GM12875 (cell line): ENCODE data around the gene MGMT.

ENCODE experiments used
- H3K4me3 ChIP-seq: one replicate; pipeline ENCODE4 v1.5.1; 2011; ENCODE audit warnings: low read depth, low read length, control low read depth
- TF ChIP-seq, protein P1 (sequence below): IDR thresholded peaks from 2 replicates; pipeline ENCODE4 v1.5.1; 2011; ENCODE audit warnings: low read depth, mild to moderate bottlenecking, control low read depth, inconsistent platforms, low read length, moderate library complexity, borderline replicate concordance; ENCODE audit not compliant: insufficient read depth

The MGMT gene

DNA sequence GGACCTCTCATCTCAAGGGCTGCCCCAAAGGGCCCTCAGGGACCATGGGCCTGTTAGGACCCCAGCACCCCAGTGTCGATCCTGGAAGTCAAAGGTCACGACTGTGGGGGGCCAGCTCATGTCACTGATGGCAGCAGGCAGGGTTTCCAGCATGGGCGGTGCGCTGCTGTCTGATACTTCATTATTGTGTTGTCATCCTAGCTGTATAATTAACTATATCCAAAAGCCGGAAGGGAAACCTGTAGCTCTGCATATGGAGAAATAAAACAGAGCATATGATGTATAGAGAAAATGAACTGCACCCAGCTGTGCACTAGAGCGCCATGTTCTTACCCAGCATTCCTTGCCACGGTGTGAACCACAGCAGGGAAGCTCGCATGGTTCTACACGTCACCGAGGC, 300.7 kb downstream of the MGMT start:
- TF ChIP-seq, protein P1, sequence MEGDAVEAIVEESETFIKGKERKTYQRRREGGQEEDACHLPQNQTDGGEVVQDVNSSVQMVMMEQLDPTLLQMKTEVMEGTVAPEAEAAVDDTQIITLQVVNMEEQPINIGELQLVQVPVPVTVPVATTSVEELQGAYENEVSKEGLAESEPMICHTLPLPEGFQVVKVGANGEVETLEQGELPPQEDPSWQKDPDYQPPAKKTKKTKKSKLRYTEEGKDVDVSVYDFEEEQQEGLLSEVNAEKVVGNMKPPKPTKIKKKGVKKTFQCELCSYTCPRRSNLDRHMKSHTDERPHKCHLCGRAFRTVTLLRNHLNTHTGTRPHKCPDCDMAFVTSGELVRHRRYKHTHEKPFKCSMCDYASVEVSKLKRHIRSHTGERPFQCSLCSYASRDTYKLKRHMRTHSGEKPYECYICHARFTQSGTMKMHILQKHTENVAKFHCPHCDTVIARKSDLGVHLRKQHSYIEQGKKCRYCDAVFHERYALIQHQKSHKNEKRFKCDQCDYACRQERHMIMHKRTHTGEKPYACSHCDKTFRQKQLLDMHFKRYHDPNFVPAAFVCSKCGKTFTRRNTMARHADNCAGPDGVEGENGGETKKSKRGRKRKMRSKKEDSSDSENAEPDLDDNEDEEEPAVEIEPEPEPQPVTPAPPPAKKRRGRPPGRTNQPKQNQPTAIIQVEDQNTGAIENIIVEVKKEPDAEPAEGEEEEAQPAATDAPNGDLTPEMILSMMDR, result no peak
- H3K4me3 ChIP-seq, result no peak overlapping the region

DNA sequence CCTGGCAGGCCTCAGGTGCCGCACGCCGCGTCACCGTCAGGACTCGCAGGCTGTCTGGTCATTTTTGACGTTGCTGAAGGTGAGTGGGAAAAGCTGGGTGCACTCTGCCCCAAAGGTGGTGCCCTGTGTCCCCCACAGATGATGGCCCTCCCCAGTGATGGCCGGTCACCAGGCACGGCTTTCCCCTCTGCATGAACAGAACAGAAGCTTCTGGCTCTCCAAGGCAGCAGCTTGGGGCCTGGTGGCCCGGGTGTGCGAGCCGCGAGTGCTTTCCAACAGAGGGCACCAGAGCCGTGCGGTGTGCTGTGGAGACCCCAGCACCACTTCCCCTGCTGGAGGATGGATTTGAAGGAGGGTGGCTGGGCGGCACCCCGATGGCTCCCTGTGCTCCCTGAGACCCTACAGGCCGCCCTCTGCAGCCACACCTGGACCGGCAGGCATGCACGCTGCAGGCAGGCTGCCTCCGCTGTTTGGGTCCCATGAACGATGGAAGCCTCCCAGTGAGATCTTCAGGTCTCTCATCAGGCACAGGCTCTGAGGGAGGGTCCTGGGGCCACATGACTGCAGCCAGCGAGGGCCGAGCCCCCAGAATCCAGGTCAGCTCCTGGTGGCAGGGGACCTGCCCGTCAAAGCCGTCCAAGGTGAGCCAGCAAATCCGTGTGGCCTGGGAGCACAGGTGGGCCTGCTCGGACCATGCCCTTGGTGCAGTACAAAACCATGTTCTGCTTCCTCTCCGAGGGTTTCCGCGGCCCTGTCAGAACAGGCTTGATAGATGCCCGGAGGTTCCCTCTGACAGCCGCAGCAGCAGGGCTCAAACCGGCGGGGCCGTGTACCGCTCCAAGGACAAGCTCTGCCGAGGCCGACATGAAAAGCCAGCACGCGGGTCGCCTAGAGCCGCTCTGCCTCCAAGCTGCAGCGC, 301.7 kb downstream of the MGMT start:
- H3K4me3 ChIP-seq, result no peak overlapping the region
- TF ChIP-seq, protein P1, result no peak

DNA sequence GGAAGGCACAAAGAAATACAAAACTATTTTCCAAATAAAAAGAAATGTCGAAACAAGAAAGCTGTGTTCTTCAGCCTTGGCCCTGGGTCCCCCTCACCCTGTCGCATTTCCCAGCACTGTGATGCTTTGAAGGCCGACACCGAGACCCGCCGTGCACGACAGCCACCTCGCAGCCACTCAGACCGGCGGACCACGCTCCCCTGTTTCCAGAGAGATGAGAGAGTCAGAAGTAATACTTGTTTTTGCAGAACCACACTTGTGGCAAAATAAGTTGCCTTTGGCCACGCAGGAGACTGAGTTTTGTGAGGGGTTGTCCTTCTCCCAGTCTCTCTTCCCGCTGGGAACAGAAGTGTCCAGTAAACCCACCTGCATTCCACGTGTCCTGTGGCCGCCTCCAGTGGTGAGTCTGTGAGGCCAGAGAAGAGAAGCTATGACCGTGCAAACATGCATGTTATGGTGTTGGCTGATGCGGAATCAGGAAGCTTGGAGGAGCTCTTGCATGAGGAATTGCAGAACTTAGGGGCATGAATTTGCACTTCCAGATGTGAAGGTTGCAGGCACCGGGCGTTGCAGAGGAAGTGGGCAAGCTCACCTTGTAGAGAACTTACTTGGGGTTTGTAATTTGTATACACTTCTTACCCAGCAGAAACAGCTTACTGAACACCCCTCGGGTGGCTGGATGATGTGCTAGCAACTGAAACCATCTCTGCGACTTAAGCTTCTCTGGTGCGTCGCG, 302.5 kb downstream of the MGMT start:
- no peak overlapping the region for H3K4me3 ChIP-seq
- TF ChIP-seq, protein P1, result no peak

DNA sequence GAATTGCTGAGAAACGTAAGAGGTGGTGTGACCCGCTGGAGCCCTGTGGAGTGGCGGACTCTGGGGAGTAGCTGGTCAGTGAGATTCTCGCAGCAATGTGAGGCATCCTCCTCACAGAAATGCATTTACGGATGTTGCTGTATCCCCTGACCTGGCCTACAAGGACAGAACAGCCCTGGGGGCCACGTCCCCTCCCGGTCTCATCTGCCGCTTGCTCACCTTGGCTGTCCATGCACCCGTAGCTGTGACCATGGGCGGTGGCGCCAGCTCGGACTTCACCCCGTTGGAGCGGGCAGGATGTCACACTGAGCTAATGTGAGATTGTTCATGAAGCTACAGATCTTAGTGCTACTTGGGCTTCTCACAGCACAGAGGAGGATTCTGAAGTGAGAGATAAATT, 303.2 kb downstream of the MGMT start:
- TF ChIP-seq, protein P1, result no peak
- H3K4me3 ChIP-seq, result no peak overlapping the region

DNA sequence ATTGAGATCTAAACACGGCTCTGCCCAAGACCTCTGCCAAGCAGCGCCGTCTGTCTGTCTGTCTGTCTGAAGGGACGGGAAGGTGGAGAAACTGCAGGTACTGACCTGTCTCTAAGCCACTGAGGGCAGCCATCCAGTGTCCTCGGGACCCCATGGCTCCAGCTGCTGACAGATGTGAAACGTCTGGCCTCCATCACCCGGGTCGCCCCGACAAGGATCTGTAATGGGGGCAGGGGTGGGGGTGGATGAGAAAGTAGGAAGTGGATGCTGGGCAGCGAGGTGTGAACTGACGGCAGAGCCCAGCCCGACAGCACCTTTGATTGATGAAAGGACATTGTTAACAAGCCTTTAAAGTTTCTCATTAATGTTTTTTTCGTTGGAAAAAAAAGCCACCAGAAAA, 304.0 kb downstream of the MGMT start:
- no peak overlapping the region for H3K4me3 ChIP-seq
- TF ChIP-seq, protein P1, result no peak

DNA sequence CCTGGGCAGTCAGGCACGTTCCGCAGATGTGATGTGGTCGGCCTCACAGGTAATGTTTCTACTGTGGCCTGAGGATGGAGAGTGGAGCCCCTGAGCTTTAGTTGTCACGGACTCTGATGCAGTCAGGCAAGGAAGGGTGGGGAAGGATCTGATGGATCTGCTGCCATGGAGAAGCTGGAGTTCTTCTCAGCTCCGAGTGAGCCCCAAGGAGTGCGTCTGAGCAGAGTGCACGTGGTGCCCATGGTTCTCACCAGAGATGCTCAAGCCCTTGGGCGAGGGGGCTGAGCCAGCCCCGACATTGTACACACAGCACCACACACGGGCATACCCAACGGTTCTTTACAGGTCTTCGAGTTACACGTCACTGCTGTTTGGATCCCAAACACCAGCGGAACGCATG, 304.5 kb downstream of the MGMT start:
- TF ChIP-seq, protein P1, result no peak
- no peak overlapping the region for H3K4me3 ChIP-seq
